Measurements from ENCODE around the gene DOK6. TPM values are rescaled to one million over a fixed set of nuclear protein-coding genes. Genes with fewer than 3 reads are reported as not detected.

DOK6 gene
- total and polyA plus RNA-seq, 10 donors: 0.09 to 2.0 (median 0.40) TPM

DNA sequence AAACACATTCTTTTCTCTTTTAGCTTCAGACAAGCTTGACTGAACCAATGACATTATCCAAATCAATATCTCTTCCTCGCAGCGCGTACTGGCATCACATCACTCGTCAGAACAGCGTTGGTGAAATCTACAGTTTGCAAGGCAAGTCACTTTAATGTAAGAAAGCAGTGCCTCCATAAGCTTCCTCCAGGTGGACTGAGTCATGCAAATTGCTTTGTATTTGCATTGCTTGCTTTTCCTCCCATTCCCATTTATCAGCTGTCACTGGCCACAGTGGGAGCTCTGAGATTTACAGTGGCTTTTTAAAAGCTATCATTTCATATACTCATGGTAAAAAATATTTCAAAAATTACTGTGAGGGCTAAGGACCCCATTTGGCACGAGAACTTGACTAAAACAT is 357.0 kb downstream of the DOK6 start:
- TF ChIP-seq, protein P1, sequence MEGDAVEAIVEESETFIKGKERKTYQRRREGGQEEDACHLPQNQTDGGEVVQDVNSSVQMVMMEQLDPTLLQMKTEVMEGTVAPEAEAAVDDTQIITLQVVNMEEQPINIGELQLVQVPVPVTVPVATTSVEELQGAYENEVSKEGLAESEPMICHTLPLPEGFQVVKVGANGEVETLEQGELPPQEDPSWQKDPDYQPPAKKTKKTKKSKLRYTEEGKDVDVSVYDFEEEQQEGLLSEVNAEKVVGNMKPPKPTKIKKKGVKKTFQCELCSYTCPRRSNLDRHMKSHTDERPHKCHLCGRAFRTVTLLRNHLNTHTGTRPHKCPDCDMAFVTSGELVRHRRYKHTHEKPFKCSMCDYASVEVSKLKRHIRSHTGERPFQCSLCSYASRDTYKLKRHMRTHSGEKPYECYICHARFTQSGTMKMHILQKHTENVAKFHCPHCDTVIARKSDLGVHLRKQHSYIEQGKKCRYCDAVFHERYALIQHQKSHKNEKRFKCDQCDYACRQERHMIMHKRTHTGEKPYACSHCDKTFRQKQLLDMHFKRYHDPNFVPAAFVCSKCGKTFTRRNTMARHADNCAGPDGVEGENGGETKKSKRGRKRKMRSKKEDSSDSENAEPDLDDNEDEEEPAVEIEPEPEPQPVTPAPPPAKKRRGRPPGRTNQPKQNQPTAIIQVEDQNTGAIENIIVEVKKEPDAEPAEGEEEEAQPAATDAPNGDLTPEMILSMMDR (IDR thresholded peaks at IDR 0.05 in 8 of 11, conservative IDR thresholded peaks at IDR 0.05 in 3 of 11): no peak
- no peak for TF ChIP-seq POLR2AphosphoS5 (IDR thresholded peaks at IDR 0.05)
- no peak for TF ChIP-seq POLR2A (IDR thresholded peaks at IDR 0.05)
- no peaks in the 10 kb centered on the region for H3K27me3 ChIP-seq (replicated peaks in 1 of 7)
- H3K4me3 ChIP-seq: no peak overlapping the region
- 67 to 80% (median 71%) methylated on average over 6 of the region's 6 CpGs for WGBS, 5 donors
- intact Hi-C loops (cut with DNase I; ENCODE audit: low total_unique reads): no loop called here
- H3K4me1 ChIP-seq: no peaks in the 10 kb centered on the region
- no peak for DNase-seq
- H3K27ac ChIP-seq: no peak overlapping the region
- H3K36me3 ChIP-seq: no peaks in the 10 kb centered on the region
- peaks cover 0 to 7% (median 2%) of the 10 kb centered on the region in 8 donors for H3K9me3 ChIP-seq

DNA sequence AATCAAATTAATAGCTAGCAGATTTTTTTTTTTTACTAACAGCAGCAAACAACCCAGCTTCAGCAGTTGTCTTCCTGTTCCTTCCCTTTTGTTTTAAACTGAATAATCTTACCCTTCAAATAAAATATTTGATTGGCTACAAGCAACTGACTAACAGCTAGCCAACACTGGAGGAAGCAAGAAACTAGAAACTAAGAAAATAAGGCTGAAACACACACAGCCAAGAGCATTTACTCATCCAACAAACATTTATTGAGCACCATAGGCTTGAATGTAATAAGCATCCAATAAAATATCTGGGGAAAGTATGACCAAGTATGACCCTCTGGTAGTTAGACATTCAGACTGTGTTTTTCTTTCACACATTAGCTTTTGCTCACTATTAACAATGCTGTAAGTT is 357.8 kb downstream of the DOK6 start:
- intact Hi-C loops (cut with DNase I; ENCODE audit: low total_unique reads): no loop called here
- H3K4me1 ChIP-seq: no peaks in the 10 kb centered on the region
- no peaks in the 10 kb centered on the region for H3K36me3 ChIP-seq
- peaks cover 0 to 7% (median 2%) of the 10 kb centered on the region in 8 donors for H3K9me3 ChIP-seq
- H3K4me3 ChIP-seq: no peak overlapping the region
- H3K27ac ChIP-seq: no peak overlapping the region
- H3K27me3 ChIP-seq (replicated peaks in 1 of 7): no peaks in the 10 kb centered on the region
- DNase-seq: no peak
- TF ChIP-seq, protein P1 (IDR thresholded peaks at IDR 0.05 in 8 of 11, conservative IDR thresholded peaks at IDR 0.05 in 3 of 11): no peak

DNA sequence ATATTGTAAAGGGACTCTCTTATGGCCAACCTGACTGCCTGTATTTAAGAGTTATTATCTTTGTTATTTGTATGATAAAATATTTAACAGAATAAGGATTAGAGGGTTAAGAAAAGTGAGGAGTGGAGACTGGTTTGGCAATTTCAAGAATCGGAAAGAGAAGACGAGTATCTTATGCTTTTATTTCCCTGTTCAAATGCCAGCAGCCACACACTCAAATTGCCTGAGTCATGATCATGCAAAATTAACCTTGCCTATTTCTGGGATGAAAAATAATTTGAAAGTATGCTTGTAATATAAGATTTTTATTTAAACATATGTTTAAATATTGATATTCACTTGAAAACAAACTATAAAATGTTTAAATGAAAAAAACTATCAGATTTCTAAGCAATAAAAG is 358.4 kb downstream of the DOK6 start:
- Histone ChIP-seq H3K27ac (no peak overlapping the region), H3K27me3 (replicated peaks in 1 of 7) (no peaks in the 10 kb centered on the region), H3K36me3 (no peaks in the 10 kb centered on the region), H3K4me1 (no peaks in the 10 kb centered on the region), H3K4me3 (no peak overlapping the region), H3K9me3 (peaks cover 0 to 7% (median 2%) of the 10 kb centered on the region in 8 donors)
- intact Hi-C loops (cut with DNase I; ENCODE audit: low total_unique reads): no loop called here
- WGBS, 5 donors: 76 to 96% (median 89%) methylated on average over 2 of the region's 2 CpGs
- TF ChIP-seq POLR2A (IDR thresholded peaks at IDR 0.05) (no peak), POLR2AphosphoS5 (IDR thresholded peaks at IDR 0.05) (no peak)
- TF ChIP-seq, protein P1 (IDR thresholded peaks at IDR 0.05 in 8 of 11, conservative IDR thresholded peaks at IDR 0.05 in 3 of 11): no peak
- no peak for DNase-seq

DNA sequence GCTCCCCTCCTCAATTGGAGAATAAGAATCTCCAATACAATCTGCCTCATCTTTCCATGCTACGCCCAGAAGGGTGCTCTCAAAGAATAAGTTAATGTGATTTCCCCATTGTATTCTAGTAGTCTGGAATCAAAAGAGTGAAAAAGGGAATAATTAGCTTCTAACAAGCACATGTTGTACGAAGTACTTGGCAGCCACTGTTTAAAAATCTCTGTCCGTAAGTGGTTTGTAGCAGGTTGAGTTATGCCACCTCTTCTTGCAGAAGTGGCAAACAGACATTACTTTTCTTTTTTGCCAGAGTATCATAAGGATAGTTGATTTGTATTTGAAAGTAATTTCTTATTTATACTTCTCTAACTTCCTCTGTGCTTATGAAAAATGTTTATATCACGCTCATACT is 362.3 kb downstream of the DOK6 start:
- Histone ChIP-seq H3K4me3 (no peak overlapping the region), H3K9me3 (no peaks in the 10 kb centered on the region), H3K27me3 (replicated peaks in 1 of 7) (no peaks in the 10 kb centered on the region), H3K36me3 (no peaks in the 10 kb centered on the region), H3K4me1 (no peaks in the 10 kb centered on the region), H3K27ac (no peak overlapping the region)
- intact Hi-C loops (cut with DNase I; ENCODE audit: low total_unique reads): no loop called here
- TF ChIP-seq, protein P1 (IDR thresholded peaks at IDR 0.05 in 8 of 11, conservative IDR thresholded peaks at IDR 0.05 in 3 of 11): no peak
- TF ChIP-seq POLR2AphosphoS5 (IDR thresholded peaks at IDR 0.05) (no peak), POLR2A (IDR thresholded peaks at IDR 0.05) (no peak)
- DNase-seq: no peak
- WGBS, 5 donors: 68 to 70% (median 70%) methylated on average over 4 of the region's 4 CpGs

Measured in spleen (tissue), 11 donors.